Measurements from ENCODE around the gene EBPL.

DNA sequence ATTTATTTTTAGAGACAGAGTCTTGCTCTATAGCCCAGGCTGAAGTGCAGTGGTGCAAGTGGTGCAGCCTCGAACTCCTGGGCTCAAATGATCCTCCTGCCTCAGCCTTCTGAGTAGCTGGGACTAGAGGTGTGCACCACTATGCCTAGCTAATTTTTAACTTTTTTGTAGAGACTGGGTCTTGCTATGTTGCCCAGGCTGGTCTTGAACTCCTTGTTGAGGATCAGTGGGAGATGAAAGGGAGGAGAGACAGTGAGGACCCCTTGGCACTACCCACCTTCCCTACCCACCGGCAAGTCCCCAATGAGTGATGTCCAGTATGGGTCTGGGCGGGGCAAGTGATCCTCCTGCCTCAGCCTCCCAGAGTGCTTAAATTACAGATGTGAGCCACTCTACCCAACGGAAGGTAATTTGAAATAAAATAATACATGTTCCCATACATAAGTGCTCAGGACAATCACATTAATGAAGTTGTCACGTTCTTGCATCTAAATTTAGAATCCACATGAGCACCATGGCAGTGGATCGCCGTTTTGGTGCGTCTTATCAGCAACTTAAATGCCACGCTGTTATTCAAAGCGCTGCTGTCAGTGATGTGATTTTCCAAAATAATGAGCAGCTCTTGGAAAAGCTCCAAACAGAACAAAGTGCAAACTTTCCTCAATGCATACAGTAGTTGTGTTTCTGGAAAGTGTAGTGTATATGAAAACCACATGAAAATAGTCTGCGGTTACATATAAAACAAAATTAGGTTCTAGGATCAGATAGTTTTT, 68.9 kb downstream of the EBPL start:
- TF ChIP-seq, protein P1, sequence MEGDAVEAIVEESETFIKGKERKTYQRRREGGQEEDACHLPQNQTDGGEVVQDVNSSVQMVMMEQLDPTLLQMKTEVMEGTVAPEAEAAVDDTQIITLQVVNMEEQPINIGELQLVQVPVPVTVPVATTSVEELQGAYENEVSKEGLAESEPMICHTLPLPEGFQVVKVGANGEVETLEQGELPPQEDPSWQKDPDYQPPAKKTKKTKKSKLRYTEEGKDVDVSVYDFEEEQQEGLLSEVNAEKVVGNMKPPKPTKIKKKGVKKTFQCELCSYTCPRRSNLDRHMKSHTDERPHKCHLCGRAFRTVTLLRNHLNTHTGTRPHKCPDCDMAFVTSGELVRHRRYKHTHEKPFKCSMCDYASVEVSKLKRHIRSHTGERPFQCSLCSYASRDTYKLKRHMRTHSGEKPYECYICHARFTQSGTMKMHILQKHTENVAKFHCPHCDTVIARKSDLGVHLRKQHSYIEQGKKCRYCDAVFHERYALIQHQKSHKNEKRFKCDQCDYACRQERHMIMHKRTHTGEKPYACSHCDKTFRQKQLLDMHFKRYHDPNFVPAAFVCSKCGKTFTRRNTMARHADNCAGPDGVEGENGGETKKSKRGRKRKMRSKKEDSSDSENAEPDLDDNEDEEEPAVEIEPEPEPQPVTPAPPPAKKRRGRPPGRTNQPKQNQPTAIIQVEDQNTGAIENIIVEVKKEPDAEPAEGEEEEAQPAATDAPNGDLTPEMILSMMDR (IDR thresholded peaks at IDR 0.05 in 2 of 3, conservative IDR thresholded peaks at IDR 0.05 in 1 of 3; ENCODE audit: insufficient read depth in 2 of 3, low read depth in 1 of 3, low read length in 3 of 3), result no peak
- TF ChIP-seq TBP (optimal IDR thresholded peaks at IDR 0.05; ENCODE audit: low read depth, low read length) (no peak), POLR2AphosphoS5 (IDR thresholded peaks at IDR 0.05; ENCODE audit: control insufficient read depth, insufficient read depth, low read depth, low read length) (no peak), FOXM1 (IDR thresholded peaks at IDR 0.05; ENCODE audit: low read depth) (no peak), FOXM1 (CRISPR knock-in tag; IDR thresholded peaks at IDR 0.05; ENCODE audit: low read depth) (no peak), ZNF696 (CRISPR knock-in tag; conservative IDR thresholded peaks at IDR 0.05) (no peak), KLF10 (CRISPR knock-in tag; IDR thresholded peaks at IDR 0.05) (no peak)
